Activated naive CD4-positive, alpha-beta T cell treated with anti-CD3 and anti-CD28 coated beads, Interleukin-2, amount 50 U/mL, for 72 hours (primary cell): ENCODE data around the gene RPS6KB1. TPM values are rescaled to one million over a fixed set of nuclear protein-coding genes. Genes with fewer than 3 reads are reported as not detected.
"Not testable (repeated sequence)": the region's sequence is repeated elsewhere in the genome, so short reads cannot be mapped to it uniquely, and the experiment has no call there.

Experiments used
- ATAC-seq, 2 donors: fragments of 150-1000 bp; cut with Tn5 transposase; 2 replicates each; pipeline ENCODE4 v1.10.0; 2021; ENCODE audit warnings: mild to moderate bottlenecking in 2 of 2, moderate library complexity in 2 of 2
- DNase-seq, 2 donors: peaks; one replicate each; pipeline ENCODE4 v3.0.0; 2021 to 2022; ENCODE audit warnings: low spot score in 2 of 2
- H3K27ac Mint-ChIP-seq, 2 donors: one replicate each; pipeline ENCODE4 v1.8.0; 2022; ENCODE audit warnings: mild to moderate bottlenecking in 2 of 2, mixed read lengths in 2 of 2
- H3K36me3 Mint-ChIP-seq, 2 donors: one replicate each; pipeline ENCODE4 v1.8.0; 2022; ENCODE audit warnings: mixed read lengths in 2 of 2
- H3K9me3 Mint-ChIP-seq, 2 donors: one replicate each; pipeline ENCODE4 v1.8.0; 2022; ENCODE audit warnings: mixed read lengths in 2 of 2
- total RNA-seq, 2 donors: library from RNA; stranded (reverse); gene quantifications; one replicate each; pipeline ENCODE4 v1.2.3, GENCODE V29; 2022

The RPS6KB1 gene
- total RNA-seq, 2 donors from 2014 or later = 66.9 to 71.5 TPM

GRCh38 chr17:59897090-59897489, 4.2 kb downstream of the RPS6KB1 start:
- Mint-ChIP-seq H3K36me3 (peaks cover 20 to 27% of the 10 kb centered on the region in 2 donors), H3K9me3 (no peaks in the 10 kb centered on the region), H3K27ac (no peak overlapping the region)
- ATAC-seq (no peak), DNase-seq (no peak)

GRCh38 chr17:59899099-59899498, 6.2 kb downstream of the RPS6KB1 start:
- Mint-ChIP-seq H3K36me3 (peaks cover 0 to 13% of the 10 kb centered on the region in 2 donors), H3K9me3 (no peaks in the 10 kb centered on the region), H3K27ac (no peak overlapping the region)
- DNase-seq (no peak), ATAC-seq (no peak)

GRCh38 chr17:59901604-59902003, 8.7 kb downstream of the RPS6KB1 start:
- no peak for ATAC-seq
- Mint-ChIP-seq H3K9me3 (no peaks in the 10 kb centered on the region), H3K27ac (no peak overlapping the region), H3K36me3 (peaks cover 0 to 7% of the 10 kb centered on the region in 2 donors)
- no peak for DNase-seq

GRCh38 chr17:59903455-59903854, 10.5 kb downstream of the RPS6KB1 start:
- peak in 1 of 2 donors; percentile 44 for ATAC-seq
- Mint-ChIP-seq H3K36me3 (peaks cover 0 to 7% of the 10 kb centered on the region in 2 donors), H3K27ac (no peak overlapping the region), H3K9me3 (no peaks in the 10 kb centered on the region)
- no peak for DNase-seq

GRCh38 chr17:59907467-59907866, 14.5 kb downstream of the RPS6KB1 start:
- DNase-seq (no peak), ATAC-seq (no peak)
- peaks cover 0 to 6% of the 10 kb centered on the region in 2 donors for H3K36me3 Mint-ChIP-seq
- peak overlapping the region in 1 of 2 donors; percentile 29 for H3K27ac Mint-ChIP-seq
- H3K9me3 Mint-ChIP-seq = no peaks in the 10 kb centered on the region

GRCh38 chr17:59914274-59914854, 21.4 kb downstream of the RPS6KB1 start:
- ATAC-seq (no peak), DNase-seq (no peak)
- Mint-ChIP-seq H3K27ac (no peak overlapping the region), H3K36me3 (peaks cover 4 to 20% of the 10 kb centered on the region in 2 donors), H3K9me3 (no peaks in the 10 kb centered on the region)

- H3K36me3 Mint-ChIP-seq = peaks cover 4 to 23% of the 10 kb centered on the region in 2 donors
- no peak overlapping the region for H3K27ac Mint-ChIP-seq
- H3K9me3 Mint-ChIP-seq = no peaks in the 10 kb centered on the region
- no peak for ATAC-seq
- DNase-seq = no peak
Observed at GRCh38 chr17:59916446-59916845, 23.5 kb downstream of the RPS6KB1 start.

GRCh38 chr17:59920637-59921036, 27.7 kb downstream of the RPS6KB1 start:
- not testable (repeated sequence) for H3K9me3 Mint-ChIP-seq, ATAC-seq, H3K27ac Mint-ChIP-seq, DNase-seq
- peaks cover 11 to 25% of the 10 kb centered on the region in 2 donors for H3K36me3 Mint-ChIP-seq

- not testable (repeated sequence) for DNase-seq, H3K9me3 Mint-ChIP-seq, ATAC-seq, H3K27ac Mint-ChIP-seq
- peaks cover 10 to 15% of the 10 kb centered on the region in 2 donors for H3K36me3 Mint-ChIP-seq
Observed at GRCh38 chr17:59930121-59930520, 37.2 kb downstream of the RPS6KB1 start.

- not testable (repeated sequence) for DNase-seq, H3K9me3 Mint-ChIP-seq, ATAC-seq
- Mint-ChIP-seq H3K36me3 (peaks cover 8 to 12% of the 10 kb centered on the region in 2 donors), H3K27ac (peak overlapping the region in 1 of 2 donors; percentile 39)
Observed at GRCh38 chr17:59930768-59931167, 37.8 kb downstream of the RPS6KB1 start.

- DNase-seq, ATAC-seq, H3K27ac Mint-ChIP-seq, H3K9me3 Mint-ChIP-seq: not testable (repeated sequence)
- H3K36me3 Mint-ChIP-seq = peaks cover 16 to 21% of the 10 kb centered on the region in 2 donors
Observed at GRCh38 chr17:59933317-59933716, 40.4 kb downstream of the RPS6KB1 start.

- not testable (repeated sequence) for DNase-seq, H3K9me3 Mint-ChIP-seq
- peak overlapping the region; percentile 89 to 100 for H3K27ac Mint-ChIP-seq
- peak; percentile 39 to 55 for ATAC-seq
- H3K36me3 Mint-ChIP-seq = peaks cover 29 to 44% of the 10 kb centered on the region in 2 donors
Observed at GRCh38 chr17:59940697-59941096, 47.8 kb downstream of the RPS6KB1 start.

GRCh38 chr17:59941131-59941530, 48.2 kb downstream of the RPS6KB1 start:
- no peak for DNase-seq
- ATAC-seq = peak; percentile 83 to 89
- Mint-ChIP-seq H3K9me3 (no peaks in the 10 kb centered on the region), H3K27ac (peak overlapping the region; percentile 89 to 100), H3K36me3 (peaks cover 30 to 47% of the 10 kb centered on the region in 2 donors)

- Mint-ChIP-seq H3K27ac (peak overlapping the region; percentile 10 to 48), H3K36me3 (peaks cover 26 to 54% of the 10 kb centered on the region in 2 donors)
- H3K9me3 Mint-ChIP-seq, ATAC-seq, DNase-seq: not testable (repeated sequence)
Observed at GRCh38 chr17:59946433-59946832, 53.5 kb downstream of the RPS6KB1 start.

- not testable (repeated sequence) for DNase-seq, H3K9me3 Mint-ChIP-seq
- peaks cover 24 to 49% of the 10 kb centered on the region in 2 donors for H3K36me3 Mint-ChIP-seq
- ATAC-seq = peak; percentile 64 to 80
- H3K27ac Mint-ChIP-seq = peak overlapping the region in 1 of 2 donors; percentile 74
Observed at GRCh38 chr17:59947310-59947709, 54.4 kb downstream of the RPS6KB1 start.

GRCh38 chr17:59950049-59950448, 57.1 kb downstream of the RPS6KB1 start:
- ATAC-seq (no peak), DNase-seq (no peak)
- H3K9me3 Mint-ChIP-seq = no peaks in the 10 kb centered on the region
- H3K36me3 Mint-ChIP-seq = peaks cover 20 to 30% of the 10 kb centered on the region in 2 donors
- no peak overlapping the region for H3K27ac Mint-ChIP-seq

- DNase-seq = no peak
Observed at GRCh38 chr17:59954856-59955255, 61.9 kb downstream of the RPS6KB1 start.

GRCh38 chr17:59959574-59959973, 66.7 kb downstream of the RPS6KB1 start:
- not testable (repeated sequence) for H3K9me3 Mint-ChIP-seq, DNase-seq, H3K27ac Mint-ChIP-seq, ATAC-seq
- peaks cover 13 to 47% of the 10 kb centered on the region in 2 donors for H3K36me3 Mint-ChIP-seq

More at GRCh38 chr17:59954856-59955255, 61.9 kb downstream of the RPS6KB1 start:
- H3K27ac Mint-ChIP-seq = no peak overlapping the region
- no peaks in the 10 kb centered on the region for H3K9me3 Mint-ChIP-seq
- H3K36me3 Mint-ChIP-seq = peaks cover 0 to 25% of the 10 kb centered on the region in 2 donors
- no peak for ATAC-seq
